HFF-Myc (cell line): Measurements from ENCODE around the gene LASP1.

Experiments used
- DNase-seq: peaks from one replicate; pipeline ENCODE4 v3.0.0-alpha.2; 2011; ENCODE audit warnings: low read depth; ENCODE audit errors: extremely low read depth
- H3K4me3 ChIP-seq: replicated peaks from 2 replicates; pipeline ENCODE4 v1.5.1; 2011; ENCODE audit warnings: low read depth, mild to moderate bottlenecking, control low read depth, low read length
- CTCF ChIP-seq: IDR thresholded peaks from 2 replicates; pipeline ENCODE4 v1.5.1; 2012; ENCODE audit warnings: mild to moderate bottlenecking, low read depth, low read length, control low read depth; ENCODE audit errors: missing control alignments

The LASP1 gene

GRCh38 chr17:38897176-38897575 is 27.3 kb downstream of the LASP1 start:
- DNase-seq, result no peak
- TF ChIP-seq CTCF, result no peak
- H3K4me3 ChIP-seq, result no peak overlapping the region

GRCh38 chr17:38897671-38898290 is 27.9 kb downstream of the LASP1 start:
- no peak for DNase-seq
- no peak overlapping the region for H3K4me3 ChIP-seq
- no peak for TF ChIP-seq CTCF

- no peak for TF ChIP-seq CTCF
- no peak for DNase-seq
- no peak overlapping the region for H3K4me3 ChIP-seq
These were observed 28.4 kb downstream of the LASP1 start for GRCh38 chr17:38898291-38898679.

- no peak for TF ChIP-seq CTCF
- no peak overlapping the region for H3K4me3 ChIP-seq
- no peak for DNase-seq
These were observed 29.0 kb downstream of the LASP1 start for GRCh38 chr17:38898812-38899348.

GRCh38 chr17:38899421-38899820 is 29.6 kb downstream of the LASP1 start:
- no peak for DNase-seq
- no peak for TF ChIP-seq CTCF
- H3K4me3 ChIP-seq, result no peak overlapping the region

GRCh38 chr17:38900978-38901656 is 31.3 kb downstream of the LASP1 start:
- no peak overlapping the region for H3K4me3 ChIP-seq
- no peak for TF ChIP-seq CTCF
- DNase-seq, result peak; percentile 75
